Measurements from ENCODE around the gene RNF183.
"Not testable (repeated sequence)": the region's sequence is repeated elsewhere in the genome, so short reads cannot be mapped to it uniquely, and the experiment has no call there.

- not testable (repeated sequence) for TF ChIP-seq CTCF, POLR2A (IDR thresholded peaks at IDR 0.05)
Observed at GRCh38 chr9:113296247-113296646, 6.9 kb downstream of the RNF183 start.
